ENCODE data around the gene CRKL.
"Not testable (repeated sequence)": the region's sequence is repeated elsewhere in the genome, so short reads cannot be mapped to it uniquely, and the experiment has no call there.

CRKL gene

DNA sequence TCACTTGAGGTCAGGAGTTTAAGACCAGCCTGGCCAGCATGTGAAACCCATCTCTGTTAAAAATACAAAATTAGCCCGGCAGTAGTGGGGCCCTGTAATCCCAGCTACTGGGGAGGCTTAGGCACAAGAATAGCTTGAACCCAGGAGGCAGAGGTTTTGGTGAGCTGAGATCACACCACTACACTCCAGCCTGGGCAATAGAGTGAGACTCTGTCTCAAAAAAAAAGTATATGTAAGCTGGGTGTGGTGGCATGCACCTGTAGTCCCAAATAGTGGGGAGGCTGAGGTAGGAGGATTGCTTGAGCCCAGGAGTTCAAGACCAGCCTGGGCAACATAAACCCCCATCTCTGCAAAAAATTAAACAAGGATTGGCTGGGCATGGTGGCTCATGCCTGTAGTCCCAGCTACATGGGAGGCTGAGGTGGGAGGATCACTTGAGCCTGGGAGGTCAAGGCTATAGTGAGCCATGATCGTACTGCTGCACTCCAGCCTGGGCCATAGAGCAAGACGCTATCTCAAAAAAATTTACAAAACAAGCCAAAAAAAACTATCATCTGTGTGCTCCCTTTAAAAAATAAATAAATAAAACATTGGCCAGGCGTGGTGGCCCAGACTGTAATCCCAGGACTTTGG lies 10.8 kb downstream of the CRKL start:
- TF ChIP-seq, protein P1, sequence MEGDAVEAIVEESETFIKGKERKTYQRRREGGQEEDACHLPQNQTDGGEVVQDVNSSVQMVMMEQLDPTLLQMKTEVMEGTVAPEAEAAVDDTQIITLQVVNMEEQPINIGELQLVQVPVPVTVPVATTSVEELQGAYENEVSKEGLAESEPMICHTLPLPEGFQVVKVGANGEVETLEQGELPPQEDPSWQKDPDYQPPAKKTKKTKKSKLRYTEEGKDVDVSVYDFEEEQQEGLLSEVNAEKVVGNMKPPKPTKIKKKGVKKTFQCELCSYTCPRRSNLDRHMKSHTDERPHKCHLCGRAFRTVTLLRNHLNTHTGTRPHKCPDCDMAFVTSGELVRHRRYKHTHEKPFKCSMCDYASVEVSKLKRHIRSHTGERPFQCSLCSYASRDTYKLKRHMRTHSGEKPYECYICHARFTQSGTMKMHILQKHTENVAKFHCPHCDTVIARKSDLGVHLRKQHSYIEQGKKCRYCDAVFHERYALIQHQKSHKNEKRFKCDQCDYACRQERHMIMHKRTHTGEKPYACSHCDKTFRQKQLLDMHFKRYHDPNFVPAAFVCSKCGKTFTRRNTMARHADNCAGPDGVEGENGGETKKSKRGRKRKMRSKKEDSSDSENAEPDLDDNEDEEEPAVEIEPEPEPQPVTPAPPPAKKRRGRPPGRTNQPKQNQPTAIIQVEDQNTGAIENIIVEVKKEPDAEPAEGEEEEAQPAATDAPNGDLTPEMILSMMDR (IDR thresholded peaks at IDR 0.05; ENCODE audit: insufficient read depth, low read length) = no peak
- TF ChIP-seq, protein P2, sequence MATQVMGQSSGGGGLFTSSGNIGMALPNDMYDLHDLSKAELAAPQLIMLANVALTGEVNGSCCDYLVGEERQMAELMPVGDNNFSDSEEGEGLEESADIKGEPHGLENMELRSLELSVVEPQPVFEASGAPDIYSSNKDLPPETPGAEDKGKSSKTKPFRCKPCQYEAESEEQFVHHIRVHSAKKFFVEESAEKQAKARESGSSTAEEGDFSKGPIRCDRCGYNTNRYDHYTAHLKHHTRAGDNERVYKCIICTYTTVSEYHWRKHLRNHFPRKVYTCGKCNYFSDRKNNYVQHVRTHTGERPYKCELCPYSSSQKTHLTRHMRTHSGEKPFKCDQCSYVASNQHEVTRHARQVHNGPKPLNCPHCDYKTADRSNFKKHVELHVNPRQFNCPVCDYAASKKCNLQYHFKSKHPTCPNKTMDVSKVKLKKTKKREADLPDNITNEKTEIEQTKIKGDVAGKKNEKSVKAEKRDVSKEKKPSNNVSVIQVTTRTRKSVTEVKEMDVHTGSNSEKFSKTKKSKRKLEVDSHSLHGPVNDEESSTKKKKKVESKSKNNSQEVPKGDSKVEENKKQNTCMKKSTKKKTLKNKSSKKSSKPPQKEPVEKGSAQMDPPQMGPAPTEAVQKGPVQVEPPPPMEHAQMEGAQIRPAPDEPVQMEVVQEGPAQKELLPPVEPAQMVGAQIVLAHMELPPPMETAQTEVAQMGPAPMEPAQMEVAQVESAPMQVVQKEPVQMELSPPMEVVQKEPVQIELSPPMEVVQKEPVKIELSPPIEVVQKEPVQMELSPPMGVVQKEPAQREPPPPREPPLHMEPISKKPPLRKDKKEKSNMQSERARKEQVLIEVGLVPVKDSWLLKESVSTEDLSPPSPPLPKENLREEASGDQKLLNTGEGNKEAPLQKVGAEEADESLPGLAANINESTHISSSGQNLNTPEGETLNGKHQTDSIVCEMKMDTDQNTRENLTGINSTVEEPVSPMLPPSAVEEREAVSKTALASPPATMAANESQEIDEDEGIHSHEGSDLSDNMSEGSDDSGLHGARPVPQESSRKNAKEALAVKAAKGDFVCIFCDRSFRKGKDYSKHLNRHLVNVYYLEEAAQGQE (IDR thresholded peaks at IDR 0.05; ENCODE audit: insufficient replicate concordance, low read depth) = no peak
- TF ChIP-seq GABPA (IDR thresholded peaks at IDR 0.05; ENCODE audit: low read depth) (no peak), SPI1 (IDR thresholded peaks at IDR 0.05; ENCODE audit: borderline replicate concordance, low read depth) (no peak), POLR2AphosphoS5 (IDR thresholded peaks at IDR 0.05; ENCODE audit: low read depth) (no peak)
- Histone ChIP-seq H3K27me3 (ENCODE audit: insufficient read depth, poor library complexity, severe bottlenecking) (no peaks in the 10 kb centered on the region), H3K27ac (replicated peaks) (no peak overlapping the region), H3K4me3 (replicated peaks; ENCODE audit: insufficient read depth, low read length) (no peak overlapping the region)
- no peak for DNase-seq (ENCODE audit: low read depth in 1 of 2, low spot score in 1 of 2)

DNA sequence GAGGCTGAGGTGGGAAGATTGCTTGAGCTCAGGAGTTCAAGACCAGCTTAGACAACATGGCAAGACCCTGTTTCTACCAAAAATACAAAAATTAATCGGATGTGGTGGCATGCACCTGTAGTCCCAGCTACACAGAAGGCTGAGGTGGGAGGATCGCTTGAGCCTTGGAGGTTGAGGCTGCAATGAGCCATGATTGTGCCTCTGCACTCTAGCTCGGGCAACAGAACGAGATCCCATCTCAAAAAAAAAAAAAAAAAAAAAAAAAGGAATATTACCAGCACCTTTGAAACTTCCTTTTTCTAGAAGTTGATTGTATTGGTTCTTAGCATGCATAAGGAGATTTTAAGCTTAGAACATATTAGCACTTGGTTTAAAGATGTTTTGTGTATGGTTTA lies 11.4 kb downstream of the CRKL start:
- TF ChIP-seq, protein P1 (IDR thresholded peaks at IDR 0.05; ENCODE audit: insufficient read depth, low read length) = no peak
- TF ChIP-seq POLR2AphosphoS5 (IDR thresholded peaks at IDR 0.05; ENCODE audit: low read depth) = no peak
- H3K27ac ChIP-seq (replicated peaks) = no peak overlapping the region
- H3K27me3 ChIP-seq (ENCODE audit: insufficient read depth, poor library complexity, severe bottlenecking) = no peaks in the 10 kb centered on the region
- no peak overlapping the region for H3K4me3 ChIP-seq (replicated peaks; ENCODE audit: insufficient read depth, low read length)
- DNase-seq (ENCODE audit: low read depth in 1 of 2, low spot score in 1 of 2) = no peak

DNA sequence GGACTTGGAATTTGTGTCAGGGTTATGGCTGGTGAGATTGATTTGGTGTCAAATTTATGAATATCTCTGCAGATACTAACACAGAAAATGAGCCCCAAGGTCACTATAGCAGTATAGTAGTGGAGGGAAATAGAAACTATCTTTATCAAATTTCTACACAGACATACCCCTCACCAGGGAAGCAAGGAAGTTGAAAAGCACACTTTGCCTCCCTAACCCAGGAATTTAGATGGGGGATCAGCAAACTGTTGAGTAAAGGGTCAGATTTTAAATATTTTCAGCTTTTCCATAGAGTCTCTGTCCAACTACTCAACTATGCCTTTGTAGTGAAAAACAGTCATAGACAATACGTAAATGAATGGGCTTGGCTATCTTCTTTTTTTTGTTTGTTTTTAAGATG lies 12.8 kb downstream of the CRKL start:
- Histone ChIP-seq H3K27me3 (ENCODE audit: insufficient read depth, poor library complexity, severe bottlenecking) (no peaks in the 10 kb centered on the region), H3K27ac (replicated peaks) (no peak overlapping the region), H3K4me3 (replicated peaks; ENCODE audit: insufficient read depth, low read length) (no peak overlapping the region)
- TF ChIP-seq, protein P2 (IDR thresholded peaks at IDR 0.05; ENCODE audit: insufficient replicate concordance, low read depth) = no peak
- no peak for TF ChIP-seq POLR2AphosphoS5 (IDR thresholded peaks at IDR 0.05; ENCODE audit: low read depth)
- no peak for DNase-seq (ENCODE audit: low read depth in 1 of 2, low spot score in 1 of 2)

DNA sequence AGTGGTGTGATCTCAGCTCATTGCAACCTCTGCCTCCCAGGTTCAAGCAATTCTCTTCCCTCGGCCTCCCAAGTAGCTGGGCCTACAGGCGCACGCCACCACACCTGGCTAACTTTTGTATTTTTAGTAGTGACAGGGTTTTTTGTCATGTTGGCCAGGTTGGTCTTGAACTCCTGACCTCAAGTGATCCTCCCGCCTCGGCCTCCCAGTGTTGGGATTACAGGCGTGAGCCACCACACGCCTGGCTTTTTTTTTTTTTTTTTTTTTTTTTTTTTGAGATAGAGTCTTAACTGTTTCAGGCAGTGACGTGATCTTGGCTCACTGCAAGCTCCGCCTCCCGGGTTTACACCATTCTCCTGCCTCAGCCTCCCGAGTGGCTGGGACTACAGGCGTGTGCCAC lies 13.2 kb downstream of the CRKL start:
- H3K4me3 ChIP-seq (replicated peaks; ENCODE audit: insufficient read depth, low read length); H3K27me3 ChIP-seq (ENCODE audit: insufficient read depth, poor library complexity, severe bottlenecking); DNase-seq (ENCODE audit: low read depth in 1 of 2, low spot score in 1 of 2); H3K27ac ChIP-seq (replicated peaks): not testable (repeated sequence)

DNA sequence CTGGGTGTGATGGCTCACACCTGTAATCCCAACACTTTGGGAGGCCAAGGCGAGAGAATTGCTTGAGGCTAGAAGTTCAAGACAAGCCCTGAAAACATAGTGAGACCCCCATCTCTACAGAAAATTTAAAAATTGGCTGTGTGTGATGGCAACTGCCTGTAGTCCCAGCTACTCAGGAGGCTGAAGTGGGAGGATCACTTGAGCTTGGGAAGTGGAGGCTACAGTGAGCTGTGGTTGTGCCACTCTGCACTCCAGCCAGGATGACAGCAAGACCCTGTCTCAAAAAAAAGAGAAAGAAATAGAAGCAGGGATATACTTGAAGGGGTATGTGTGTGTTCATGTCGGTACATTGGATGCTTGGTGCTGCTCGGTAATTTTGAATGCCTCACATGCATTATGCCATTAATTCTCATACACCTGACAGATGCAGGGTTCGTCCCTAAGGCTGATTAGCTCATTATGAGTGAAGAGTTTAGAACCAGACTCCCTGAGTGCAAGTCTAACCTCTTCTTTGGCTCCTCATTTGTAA lies 14.0 kb downstream of the CRKL start:
- no peaks in the 10 kb centered on the region for H3K27me3 ChIP-seq (ENCODE audit: insufficient read depth, poor library complexity, severe bottlenecking)
- TF ChIP-seq SPI1 (IDR thresholded peaks at IDR 0.05; ENCODE audit: borderline replicate concordance, low read depth) (no peak), GABPA (IDR thresholded peaks at IDR 0.05; ENCODE audit: low read depth) (no peak), POLR2AphosphoS5 (IDR thresholded peaks at IDR 0.05; ENCODE audit: low read depth) (no peak)
- TF ChIP-seq, protein P2 (IDR thresholded peaks at IDR 0.05; ENCODE audit: insufficient replicate concordance, low read depth) = no peak
- TF ChIP-seq, protein P1 (IDR thresholded peaks at IDR 0.05; ENCODE audit: insufficient read depth, low read length) = no peak
- no peak overlapping the region for H3K27ac ChIP-seq (replicated peaks)

More for the DNA sequence above, 14.0 kb downstream of the CRKL start:
- DNase-seq (ENCODE audit: low read depth in 1 of 2, low spot score in 1 of 2) = no peak
- no peak overlapping the region for H3K4me3 ChIP-seq (replicated peaks; ENCODE audit: insufficient read depth, low read length)
